B cell (primary cell): Measurements from ENCODE around the gene OR2B6.

ENCODE experiments used
- EZH2 ChIP-seq: IDR thresholded peaks from 2 replicates; pipeline ENCODE4 v1.6.1; 2012; ENCODE audit warnings: borderline replicate concordance, low read depth, mild to moderate bottlenecking, moderate library complexity, low read length; ENCODE audit not compliant: insufficient read depth, poor library complexity, severe bottlenecking
- TF ChIP-seq, protein P1 (sequence below): fragments of 200-600 bp; IDR thresholded peaks from one replicate; pipeline ENCODE4 v1.8.0; 2022; ENCODE audit warnings: antibody characterized with exemption, mild to moderate bottlenecking

DNA sequence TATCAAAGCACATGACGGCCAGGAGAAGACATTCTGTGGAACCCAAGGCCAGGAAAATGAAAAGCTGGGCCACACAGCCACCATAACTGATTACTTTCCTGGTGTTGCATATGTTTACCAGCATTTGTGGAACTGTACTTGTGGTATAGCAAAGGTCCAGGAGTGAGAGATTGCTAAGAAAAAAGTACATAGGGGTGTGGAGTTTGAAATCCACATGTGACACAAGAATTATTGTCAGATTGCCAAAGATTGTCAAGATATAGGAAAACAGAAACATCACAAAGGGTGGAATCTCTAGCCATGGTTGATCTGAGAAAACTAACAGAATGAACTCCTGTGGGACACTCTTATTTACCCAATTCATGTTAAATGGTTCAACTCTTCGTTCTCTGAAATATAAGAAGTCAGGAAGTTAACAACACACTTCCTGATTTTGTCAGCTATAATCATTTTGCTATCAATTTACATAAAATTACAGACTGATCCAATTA, 45.0 kb upstream of the OR2B6 start, which contains the start of gene OR2B2:
- TF ChIP-seq, protein P1, sequence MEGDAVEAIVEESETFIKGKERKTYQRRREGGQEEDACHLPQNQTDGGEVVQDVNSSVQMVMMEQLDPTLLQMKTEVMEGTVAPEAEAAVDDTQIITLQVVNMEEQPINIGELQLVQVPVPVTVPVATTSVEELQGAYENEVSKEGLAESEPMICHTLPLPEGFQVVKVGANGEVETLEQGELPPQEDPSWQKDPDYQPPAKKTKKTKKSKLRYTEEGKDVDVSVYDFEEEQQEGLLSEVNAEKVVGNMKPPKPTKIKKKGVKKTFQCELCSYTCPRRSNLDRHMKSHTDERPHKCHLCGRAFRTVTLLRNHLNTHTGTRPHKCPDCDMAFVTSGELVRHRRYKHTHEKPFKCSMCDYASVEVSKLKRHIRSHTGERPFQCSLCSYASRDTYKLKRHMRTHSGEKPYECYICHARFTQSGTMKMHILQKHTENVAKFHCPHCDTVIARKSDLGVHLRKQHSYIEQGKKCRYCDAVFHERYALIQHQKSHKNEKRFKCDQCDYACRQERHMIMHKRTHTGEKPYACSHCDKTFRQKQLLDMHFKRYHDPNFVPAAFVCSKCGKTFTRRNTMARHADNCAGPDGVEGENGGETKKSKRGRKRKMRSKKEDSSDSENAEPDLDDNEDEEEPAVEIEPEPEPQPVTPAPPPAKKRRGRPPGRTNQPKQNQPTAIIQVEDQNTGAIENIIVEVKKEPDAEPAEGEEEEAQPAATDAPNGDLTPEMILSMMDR: no peak
- TF ChIP-seq EZH2: no peak
